Erythroblast (primary cell): ENCODE results near the gene VSTM2B.
A peak's percentile ranks its signal among the peaks of the same experiment; 100 is the strongest.

Source experiments
- DNase-seq, 2 experiments: peaks; one replicate each; lab custom pipeline; 2025; lab: John Stamatoyannopoulos, UW
- GATA1 ChIP-seq: IDR thresholded peaks from 2 replicates; pipeline ENCODE4 v1.6.1; 2011; ENCODE audit warnings: low read depth, mild to moderate bottlenecking, control low read depth, low read length, moderate library complexity
- POLR2A ChIP-seq: IDR thresholded peaks from 2 replicates; pipeline ENCODE4 v1.6.1; 2011; ENCODE audit warnings: mild to moderate bottlenecking, low read length

VSTM2B gene

DNA sequence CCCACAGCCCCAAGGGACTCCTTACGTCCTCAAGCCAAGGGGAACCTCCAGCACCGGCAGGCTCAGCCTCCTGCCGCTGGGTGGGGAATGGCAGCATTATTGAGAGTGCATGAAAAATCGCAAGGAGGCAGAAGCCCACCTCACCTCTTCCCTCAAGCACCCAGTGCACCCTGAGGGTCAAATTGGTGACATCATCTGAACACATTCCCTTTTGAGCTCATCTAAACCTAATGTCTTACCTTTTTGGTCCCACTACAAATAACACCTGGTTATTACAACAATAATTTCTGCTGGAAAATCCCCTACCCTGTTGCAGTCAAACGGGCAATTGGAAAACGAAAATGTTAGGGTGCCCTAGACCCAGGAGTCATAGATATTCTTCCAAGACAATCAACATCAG, 68.1 kb downstream of the VSTM2B start:
- TF ChIP-seq POLR2A: no peak
- TF ChIP-seq GATA1: no peak
- no peak for DNase-seq

DNA sequence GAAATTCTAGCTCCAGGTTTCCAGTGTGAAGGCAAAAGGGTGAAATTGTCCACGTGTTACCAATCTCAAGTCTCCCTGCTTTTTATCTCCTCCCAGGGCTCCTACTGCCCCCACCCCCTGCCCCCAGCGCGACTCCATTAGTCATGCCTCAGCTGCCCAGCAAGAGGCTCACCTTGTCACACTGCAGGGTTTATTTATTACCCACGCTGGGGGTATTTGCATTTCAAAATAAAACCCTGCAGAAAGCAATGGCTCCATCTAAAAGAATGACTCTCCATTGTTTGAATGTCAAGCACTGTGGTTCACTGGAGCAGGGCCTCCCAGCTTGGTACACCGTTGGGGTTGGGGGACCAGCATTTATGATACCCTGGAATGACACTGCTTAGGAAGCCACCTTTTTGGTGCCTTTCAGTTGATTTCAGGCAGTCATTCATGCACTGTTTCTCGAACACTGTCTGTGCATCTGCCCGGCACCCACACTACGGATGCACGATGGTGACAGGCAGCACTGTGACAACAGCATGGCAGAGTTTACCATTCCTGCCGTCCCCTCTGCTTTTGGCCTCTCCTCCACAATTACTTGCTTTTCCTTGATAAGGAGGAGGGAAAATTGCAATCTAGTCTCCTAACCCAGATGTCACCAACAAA, 70.4 kb downstream of the VSTM2B start:
- TF ChIP-seq GATA1 (no peak), POLR2A (no peak)
- no peak for DNase-seq

- no peak for DNase-seq
These were observed 71.2 kb downstream of the VSTM2B start for GRCh38 chr19:29596885-29597525.

DNA sequence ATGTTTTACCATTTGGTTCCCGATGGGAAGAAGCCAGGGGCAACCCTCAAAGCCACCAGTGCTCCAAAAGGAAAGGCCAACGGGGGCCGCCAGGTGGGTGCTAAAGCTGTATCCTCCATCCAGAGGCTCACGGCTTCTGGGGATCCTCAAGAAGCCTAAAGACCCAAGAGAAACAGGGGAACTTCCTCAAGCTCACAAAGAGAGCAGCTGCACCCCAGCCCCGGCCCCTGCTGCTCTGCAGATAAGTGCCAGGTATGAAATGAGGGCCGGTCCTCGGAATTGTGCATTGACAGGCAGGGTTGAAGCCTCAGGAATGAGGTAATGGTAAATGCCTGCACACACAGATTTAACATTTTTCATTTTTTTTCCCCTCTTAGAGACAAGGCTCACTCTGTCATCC, 72.2 kb downstream of the VSTM2B start:
- DNase-seq: no peak
- TF ChIP-seq POLR2A: no peak
- no peak for TF ChIP-seq GATA1

More at GRCh38 chr19:29596885-29597525, 71.2 kb downstream of the VSTM2B start:
- TF ChIP-seq POLR2A (no peak), GATA1 (no peak)

- TF ChIP-seq POLR2A: no peak
- no peak for TF ChIP-seq GATA1
- DNase-seq: no peak
These were observed 72.7 kb downstream of the VSTM2B start for GRCh38 chr19:29598496-29598895.

- no peak for TF ChIP-seq GATA1
- TF ChIP-seq POLR2A: no peak
- DNase-seq: no peak
These were observed 77.5 kb downstream of the VSTM2B start for GRCh38 chr19:29603308-29603707.

GRCh38 chr19:29605653-29606419, 80.0 kb downstream of the VSTM2B start, which contains the start of gene POP4:
Gene POP4 (plus strand): TSS chr19:29606283. CDS start chr19:29606319, 36 bp downstream.
- peak; percentile 97 to 98 for DNase-seq
- TF ChIP-seq POLR2A (peak; percentile 99), GATA1 (no peak)

DNA sequence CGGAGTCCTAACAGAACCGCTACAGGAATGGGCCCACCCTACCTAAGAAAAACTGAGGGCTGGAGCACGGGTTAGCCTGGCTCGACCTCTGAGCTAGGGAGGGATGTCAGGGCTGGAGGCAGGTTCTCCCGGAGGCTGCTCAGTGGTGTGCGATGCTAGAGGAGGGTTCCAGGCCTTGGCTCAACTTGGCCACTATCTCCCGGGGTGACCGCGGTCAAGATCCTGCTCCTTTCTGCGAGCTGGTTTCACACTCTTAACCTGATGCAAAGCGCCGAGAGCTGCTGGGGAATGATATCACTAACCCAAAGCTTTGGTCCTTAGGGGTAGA, 80.6 kb downstream of the VSTM2B start:
- DNase-seq: no peak
- TF ChIP-seq POLR2A: no peak
- TF ChIP-seq GATA1: no peak

DNA sequence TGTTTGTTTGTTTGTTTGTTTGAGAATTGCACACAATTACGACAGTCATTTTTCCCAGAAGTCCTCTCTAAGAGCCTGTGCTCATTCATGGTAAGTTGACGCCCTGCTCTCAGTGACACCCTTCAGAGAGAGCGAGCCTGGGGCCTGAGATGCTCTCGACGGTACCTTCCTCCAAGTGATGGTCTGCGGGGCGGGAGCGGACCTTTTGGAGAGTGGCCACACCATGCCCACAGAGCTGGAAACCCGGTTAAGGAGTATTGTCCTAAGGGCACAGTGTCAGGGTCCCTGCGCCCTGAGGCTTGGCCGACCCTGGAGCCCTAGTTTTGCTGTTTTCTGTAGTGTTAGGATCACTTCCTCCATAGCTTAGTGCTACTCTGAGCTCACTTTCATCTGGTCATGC, 83.8 kb downstream of the VSTM2B start:
- TF ChIP-seq POLR2A (no peak), GATA1 (no peak)
- no peak for DNase-seq

- DNase-seq: no peak
- TF ChIP-seq POLR2A (no peak), GATA1 (no peak)
These were observed 84.4 kb downstream of the VSTM2B start for GRCh38 chr19:29610213-29610573.

DNA sequence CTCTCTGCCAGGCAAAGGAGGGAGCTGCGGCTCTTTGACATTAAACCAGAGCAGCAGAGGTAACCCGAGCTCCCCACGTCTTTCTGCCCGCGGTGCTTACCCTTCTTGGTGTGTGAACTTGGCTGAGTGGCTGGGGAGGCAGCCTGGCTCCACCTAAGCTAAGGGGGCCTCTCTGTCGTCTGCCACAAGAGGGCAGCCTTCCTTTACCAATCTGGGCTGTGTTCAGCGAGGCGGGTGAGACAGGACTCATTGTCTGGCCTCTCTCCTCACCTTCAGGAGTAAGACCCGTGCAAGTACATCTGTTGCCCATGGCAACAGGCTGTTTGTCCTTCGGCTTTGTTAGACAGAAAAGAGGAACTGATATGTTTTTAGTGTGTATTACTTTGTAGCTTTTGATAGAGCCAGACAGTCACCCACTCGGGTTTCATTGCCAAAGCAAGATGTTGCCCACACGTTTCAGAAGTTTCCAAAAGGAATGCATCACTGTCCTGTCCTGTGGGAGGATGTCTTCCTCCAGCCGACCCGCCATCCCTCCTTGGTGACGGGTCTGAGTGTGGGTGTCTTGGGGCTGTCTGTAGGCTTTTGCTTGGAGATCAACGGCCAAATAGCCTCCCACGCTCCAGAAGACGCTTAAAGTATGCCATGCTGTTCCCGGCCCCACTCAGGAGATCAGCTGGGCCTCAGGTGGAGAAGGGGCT, 84.9 kb downstream of the VSTM2B start:
- peak; percentile 73 to 80 for DNase-seq
- no peak for TF ChIP-seq GATA1
- no peak for TF ChIP-seq POLR2A

DNA sequence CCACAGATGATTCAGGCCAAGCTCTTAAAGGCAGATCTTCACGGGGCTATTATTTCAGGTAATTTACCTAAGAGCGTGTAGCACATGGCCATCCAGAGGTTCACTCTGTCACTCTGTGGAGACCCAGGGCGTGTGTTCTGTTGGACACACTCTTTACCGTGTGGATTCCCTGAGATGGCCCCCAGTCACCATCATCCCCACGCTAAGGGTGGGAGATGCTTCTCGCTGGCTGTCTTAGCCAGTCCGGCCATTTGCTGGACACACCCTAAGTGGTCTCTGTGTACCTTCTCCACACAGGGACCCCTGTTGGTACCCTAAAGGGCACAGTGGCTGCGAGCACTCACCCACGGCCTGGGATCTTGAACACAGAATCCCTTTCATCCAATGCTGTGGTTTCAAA, 86.3 kb downstream of the VSTM2B start:
- DNase-seq: no peak
- TF ChIP-seq GATA1: no peak
- TF ChIP-seq POLR2A: no peak

GRCh38 chr19:29612801-29613595, 87.2 kb downstream of the VSTM2B start:
- TF ChIP-seq POLR2A: no peak
- no peak for TF ChIP-seq GATA1
- no peak for DNase-seq
